OCI-LY1 (cell line): ENCODE measurements around the gene TIMP2.

Experiments
- H2AFZ ChIP-seq: fragments of 200-600 bp; sonication (generic), shearing (Covaris generic); 2 replicates; pipeline ENCODE4 v1.6.0; 2014; ENCODE audit warnings: antibody characterized with exemption, mild to moderate bottlenecking, low read length
- H3F3A ChIP-seq: fragments of 200-600 bp; sonication (generic), shearing (Covaris generic); 2 replicates; pipeline ENCODE4 v1.6.0; 2014; ENCODE audit warnings: mild to moderate bottlenecking, antibody characterized with exemption, low read length, moderate library complexity; ENCODE audit not compliant: insufficient read depth
- H3K27ac ChIP-seq: fragments of 200-600 bp; sonication (generic); 2 replicates; pipeline ENCODE4 v1.5.1; 2014; ENCODE audit warnings: low read length, mixed run types, mild to moderate bottlenecking, low read depth; ENCODE audit not compliant: poor library complexity, severe bottlenecking
- H3K27me3 ChIP-seq: fragments of 200-600 bp; sonication (generic); 2 replicates; pipeline ENCODE4 v1.6.0; 2014; ENCODE audit warnings: antibody characterized with exemption, mild to moderate bottlenecking, low read length, moderate library complexity; ENCODE audit not compliant: insufficient read depth
- H3K36me3 ChIP-seq: fragments of 200-600 bp; sonication (generic); 2 replicates; pipeline ENCODE4 v1.6.1; 2014; ENCODE audit warnings: mild to moderate bottlenecking, antibody characterized with exemption, low read length, moderate library complexity, mixed read lengths; ENCODE audit not compliant: insufficient read depth
- H3K4me1 ChIP-seq: fragments of 200-600 bp; sonication (generic); 2 replicates; pipeline ENCODE4 v1.5.1; 2014; ENCODE audit warnings: mild to moderate bottlenecking, low read length, moderate library complexity; ENCODE audit not compliant: insufficient read depth, severe bottlenecking
- H3K4me2 ChIP-seq: fragments of 200-600 bp; sonication (generic), shearing (Covaris generic); 2 replicates; pipeline ENCODE4 v1.6.1; 2014; ENCODE audit warnings: low read length
- H3K4me3 ChIP-seq: fragments of 200-600 bp; sonication (generic); 2 replicates; pipeline ENCODE4 v1.5.1; 2014; ENCODE audit warnings: low read length, low read depth, mild to moderate bottlenecking, mixed read lengths; ENCODE audit not compliant: poor library complexity, severe bottlenecking
- H3K79me2 ChIP-seq: fragments of 200-600 bp; shearing (Covaris generic); 2 replicates; pipeline ENCODE4 v1.6.1; 2016; ENCODE audit warnings: mixed run types, low read length, mixed read lengths; ENCODE audit not compliant: insufficient read depth
- H3K9ac ChIP-seq: fragments of 200-600 bp; sonication (generic), shearing (Covaris generic); 2 replicates; pipeline ENCODE4 v1.6.1; 2014; ENCODE audit warnings: mild to moderate bottlenecking, low read length, mixed read lengths
- H3K9me2 ChIP-seq: fragments of 200-600 bp; sonication (generic), shearing (Covaris generic); 2 replicates; pipeline ENCODE4 v1.6.1; 2014; ENCODE audit warnings: low read depth, mild to moderate bottlenecking, low read length, mixed read lengths
- H3K9me3 ChIP-seq: fragments of 200-600 bp; shearing (Covaris generic); 2 replicates; pipeline ENCODE4 v1.6.1; 2014; ENCODE audit warnings: low read length, mixed read lengths
- H4K20me1 ChIP-seq: fragments of 200-600 bp; sonication (generic), shearing (Covaris generic); 2 replicates; pipeline ENCODE4 v1.6.0; 2016; ENCODE audit warnings: mild to moderate bottlenecking, low read length; ENCODE audit not compliant: insufficient read depth
- CTCF ChIP-seq: fragments of 200-600 bp; sonication (generic), shearing (Covaris generic); IDR thresholded peaks from 2 replicates; pipeline ENCODE4 v1.5.1; 2017; ENCODE audit warnings: mild to moderate bottlenecking, antibody characterized with exemption, low read length, moderate library complexity, mixed read lengths
- EZH2 ChIP-seq: fragments of 200-600 bp; sonication (generic), shearing (Covaris generic); IDR thresholded peaks from 2 replicates; pipeline ENCODE4 v1.8.0; 2017; ENCODE audit warnings: borderline replicate concordance, mixed run types, mild to moderate bottlenecking, antibody characterized with exemption, low read length, moderate library complexity, mixed read lengths

TIMP2 gene

DNA sequence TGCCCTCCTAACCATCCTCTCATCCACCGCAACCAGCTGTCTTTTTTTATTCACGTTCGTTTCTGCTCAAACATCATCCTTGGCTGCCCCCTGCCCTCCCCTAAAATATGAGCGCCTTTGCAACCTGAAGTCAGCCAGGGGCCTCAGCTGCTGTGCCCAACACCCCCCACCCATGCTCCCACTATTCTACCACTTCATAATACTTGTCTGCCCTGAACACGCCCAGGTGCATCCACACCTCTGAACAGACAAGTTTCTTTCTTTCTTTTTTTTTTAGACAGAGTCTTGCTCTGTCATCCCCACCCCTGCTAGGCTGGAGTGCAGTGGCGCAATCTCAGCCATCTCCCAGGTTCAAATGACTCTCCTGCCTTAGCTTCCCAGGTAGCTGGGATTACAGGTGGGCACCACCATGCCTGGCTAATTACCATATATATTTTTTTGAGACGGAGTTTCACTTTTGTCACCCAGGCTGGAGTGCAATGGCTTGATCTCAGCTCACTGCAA is 49.0 kb downstream of the TIMP2 start:
- H3K9ac ChIP-seq = no peak overlapping the region
- no peaks in the 10 kb centered on the region for H3K9me2 ChIP-seq
- H3K4me3 ChIP-seq = no peak overlapping the region
- H3K9me3 ChIP-seq = no peaks in the 10 kb centered on the region
- no peaks in the 10 kb centered on the region; the same call in none of the 2 replicates for H3K27me3 ChIP-seq
- H3K4me1 ChIP-seq = no peaks in the 10 kb centered on the region
- H4K20me1 ChIP-seq = no peaks in the 10 kb centered on the region
- H2AFZ ChIP-seq = no peak overlapping the region
- no peaks in the 10 kb centered on the region for H3K36me3 ChIP-seq
- H3K79me2 ChIP-seq = no peaks in the 10 kb centered on the region
- H3K4me2 ChIP-seq = no peak overlapping the region
- no peaks in the 10 kb centered on the region for H3F3A ChIP-seq
- no peak for TF ChIP-seq EZH2
- TF ChIP-seq CTCF = no peak
- H3K27ac ChIP-seq = no peak overlapping the region

DNA sequence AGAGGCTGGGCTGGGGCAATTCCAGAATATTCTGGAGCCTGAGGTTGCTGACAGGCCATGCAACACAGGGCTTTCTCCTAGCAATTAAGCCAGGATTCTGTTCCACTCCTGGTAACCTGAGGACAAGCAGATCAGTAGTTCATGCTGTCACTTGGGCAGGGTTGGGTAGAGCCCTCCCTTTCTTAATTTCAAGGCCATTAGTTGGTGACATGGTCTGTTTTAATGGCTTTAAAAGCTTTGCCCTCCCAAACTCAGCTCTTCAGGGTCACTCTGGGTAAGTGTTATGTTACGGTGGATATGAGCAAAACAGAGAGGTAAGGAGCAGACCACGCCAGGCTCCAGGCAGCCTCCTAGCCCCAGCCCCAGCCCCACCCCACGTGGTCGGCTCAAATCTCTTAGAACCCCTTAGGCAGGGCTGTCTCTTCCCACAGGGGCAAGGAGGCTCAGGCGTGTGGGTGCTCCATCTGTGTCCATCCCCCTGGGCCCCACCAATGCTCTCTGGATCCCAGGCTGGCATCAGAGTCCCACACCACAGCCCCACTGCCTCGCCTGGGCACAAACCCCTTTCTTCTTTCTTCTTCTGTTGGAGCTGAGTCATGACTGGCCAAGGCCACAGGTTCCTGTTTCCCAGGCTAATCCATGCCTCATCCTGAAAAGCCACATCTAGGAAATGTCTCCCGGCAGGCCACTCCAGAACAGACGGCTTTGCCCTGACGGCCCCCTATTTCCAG is 49.7 kb downstream of the TIMP2 start:
- no peaks in the 10 kb centered on the region for H4K20me1 ChIP-seq
- no peaks in the 10 kb centered on the region for H3K9me2 ChIP-seq
- H3K36me3 ChIP-seq = no peaks in the 10 kb centered on the region
- H3F3A ChIP-seq = no peaks in the 10 kb centered on the region
- H3K4me3 ChIP-seq = no peak overlapping the region
- no peaks in the 10 kb centered on the region for H3K4me1 ChIP-seq
- no peaks in the 10 kb centered on the region; the same call in none of the 2 replicates for H3K27me3 ChIP-seq
- H3K27ac ChIP-seq = no peak overlapping the region
- H3K4me2 ChIP-seq = no peak overlapping the region
- H3K9ac ChIP-seq = no peak overlapping the region
- no peaks in the 10 kb centered on the region for H3K9me3 ChIP-seq
- no peaks in the 10 kb centered on the region for H3K79me2 ChIP-seq
- TF ChIP-seq EZH2 = no peak
- TF ChIP-seq CTCF = no peak
- no peak overlapping the region for H2AFZ ChIP-seq

- no peaks in the 10 kb centered on the region for H3K9me3 ChIP-seq
- no peak overlapping the region for H3K4me3 ChIP-seq
- no peaks in the 10 kb centered on the region for H3K79me2 ChIP-seq
- H3K4me2 ChIP-seq = no peak overlapping the region
- H3K27ac ChIP-seq = no peak overlapping the region
- H3K9me2 ChIP-seq = no peaks in the 10 kb centered on the region
- H2AFZ ChIP-seq = no peak overlapping the region
- no peak overlapping the region for H3K9ac ChIP-seq
- H3K27me3 ChIP-seq = no peaks in the 10 kb centered on the region
- H3F3A ChIP-seq = no peaks in the 10 kb centered on the region
- no peaks in the 10 kb centered on the region for H3K36me3 ChIP-seq
- no peaks in the 10 kb centered on the region for H4K20me1 ChIP-seq
- no peak for TF ChIP-seq CTCF
- TF ChIP-seq EZH2 = no peak
- H3K4me1 ChIP-seq = no peaks in the 10 kb centered on the region
These were observed 51.5 kb downstream of the TIMP2 start for GRCh38 chr17:78873519-78874340.
